ENCODE measurements around the gene SLC15A3.

The SLC15A3 gene

GRCh38 chr11:60895687-60896086, 56.3 kb downstream of the SLC15A3 start:
- Histone ChIP-seq H3K4me3 (ENCODE audit: insufficient read depth, low read length, poor library complexity, severe bottlenecking) (no peak overlapping the region), H3F3A (ENCODE audit: insufficient read depth) (peaks cover 9% of the 10 kb centered on the region; the same call in 1 of the 2 replicates), H2AFZ (ENCODE audit: low read depth, low read length, severe bottlenecking) (no peak overlapping the region), H3K9me3 (ENCODE audit: insufficient read depth, low read length) (no peaks in the 10 kb centered on the region), H3K9me2 (replicated peaks; ENCODE audit: insufficient read depth, low read length) (no peaks in the 10 kb centered on the region), H3K36me3 (ENCODE audit: low read length) (peaks cover 39% of the 10 kb centered on the region), H3K9ac (ENCODE audit: low read length) (no peak overlapping the region), H3K79me2 (ENCODE audit: insufficient read depth, low read length) (no peaks in the 10 kb centered on the region; the same call in 1 of the 2 replicates), H3K4me2 (ENCODE audit: low read depth, low read length, poor library complexity, severe bottlenecking) (no peak overlapping the region), H3K27me3 (ENCODE audit: low read length) (no peaks in the 10 kb centered on the region), H4K20me1 (ENCODE audit: low read depth, low read length) (no peaks in the 10 kb centered on the region), H3K27ac (ENCODE audit: low read depth, low read length) (no peak overlapping the region)
- TF ChIP-seq EZH2phosphoT487 (conservative IDR thresholded peaks at IDR 0.05; ENCODE audit: low read length): no peak
- no peak for TF ChIP-seq CTCF (IDR thresholded peaks at IDR 0.05; ENCODE audit: insufficient read depth, low read length, poor library complexity, severe bottlenecking)

GRCh38 chr11:60891103-60891741, 60.8 kb downstream of the SLC15A3 start:
- Histone ChIP-seq H3K4me2 (ENCODE audit: low read depth, low read length, poor library complexity, severe bottlenecking) (no peak overlapping the region), H3K9ac (ENCODE audit: low read length) (no peak overlapping the region), H4K20me1 (ENCODE audit: low read depth, low read length) (no peaks in the 10 kb centered on the region), H3K79me2 (ENCODE audit: insufficient read depth, low read length) (no peaks in the 10 kb centered on the region), H2AFZ (ENCODE audit: low read depth, low read length, severe bottlenecking) (no peak overlapping the region), H3K9me2 (replicated peaks; ENCODE audit: insufficient read depth, low read length) (no peaks in the 10 kb centered on the region), H3K9me3 (ENCODE audit: insufficient read depth, low read length) (no peaks in the 10 kb centered on the region), H3K27ac (ENCODE audit: low read depth, low read length) (no peak overlapping the region), H3K36me3 (ENCODE audit: low read length) (0 out of 2 replicates have a peak, but pooled peaks cover 10% of the 10 kb centered on the region), H3K4me3 (ENCODE audit: insufficient read depth, low read length, poor library complexity, severe bottlenecking) (no peak overlapping the region), H3K27me3 (ENCODE audit: low read length) (no peaks in the 10 kb centered on the region), H3F3A (ENCODE audit: insufficient read depth) (0 out of 2 replicates have a peak, but pooled peaks cover 4% of the 10 kb centered on the region)
- TF ChIP-seq EZH2phosphoT487 (conservative IDR thresholded peaks at IDR 0.05; ENCODE audit: low read length) (no peak), CTCF (IDR thresholded peaks at IDR 0.05; ENCODE audit: insufficient read depth, low read length, poor library complexity, severe bottlenecking) (no peak)

GRCh38 chr11:60890696-60891095, 61.3 kb downstream of the SLC15A3 start:
- no peak overlapping the region for H3K27ac ChIP-seq (ENCODE audit: low read depth, low read length)
- H3F3A ChIP-seq (ENCODE audit: insufficient read depth): 0 out of 2 replicates have a peak, but pooled peaks cover 4% of the 10 kb centered on the region
- H3K4me3 ChIP-seq (ENCODE audit: insufficient read depth, low read length, poor library complexity, severe bottlenecking): no peak overlapping the region
- H3K4me2 ChIP-seq (ENCODE audit: low read depth, low read length, poor library complexity, severe bottlenecking): no peak overlapping the region
- no peaks in the 10 kb centered on the region for H3K79me2 ChIP-seq (ENCODE audit: insufficient read depth, low read length)
- 0 out of 2 replicates have a peak, but pooled peaks cover 6% of the 10 kb centered on the region for H3K36me3 ChIP-seq (ENCODE audit: low read length)
- H3K9ac ChIP-seq (ENCODE audit: low read length): no peak overlapping the region
- H2AFZ ChIP-seq (ENCODE audit: low read depth, low read length, severe bottlenecking): no peak overlapping the region
- no peaks in the 10 kb centered on the region for H3K27me3 ChIP-seq (ENCODE audit: low read length)
- no peak for TF ChIP-seq EZH2phosphoT487 (conservative IDR thresholded peaks at IDR 0.05; ENCODE audit: low read length)
- no peak for TF ChIP-seq CTCF (IDR thresholded peaks at IDR 0.05; ENCODE audit: insufficient read depth, low read length, poor library complexity, severe bottlenecking)
- H4K20me1 ChIP-seq (ENCODE audit: low read depth, low read length): no peaks in the 10 kb centered on the region
- H3K9me2 ChIP-seq (replicated peaks; ENCODE audit: insufficient read depth, low read length): no peaks in the 10 kb centered on the region
- no peaks in the 10 kb centered on the region for H3K9me3 ChIP-seq (ENCODE audit: insufficient read depth, low read length)
